Stimulated activated CD4-positive, alpha-beta T cell treated with anti-CD3 and anti-CD28 coated beads, Interleukin-12 subunit alpha, Interleukin-12 subunit beta, amount 100 ng/mL, for 24 hours (primary cell): Measurements from ENCODE around the gene LMF2.

ENCODE experiments used
- DNase-seq, 2 experiments: peaks; one replicate each; pipeline ENCODE4 v3.0.0-alpha.2; 2020; ENCODE audit warnings: low read depth in 2 of 2

Gene LMF2

DNA sequence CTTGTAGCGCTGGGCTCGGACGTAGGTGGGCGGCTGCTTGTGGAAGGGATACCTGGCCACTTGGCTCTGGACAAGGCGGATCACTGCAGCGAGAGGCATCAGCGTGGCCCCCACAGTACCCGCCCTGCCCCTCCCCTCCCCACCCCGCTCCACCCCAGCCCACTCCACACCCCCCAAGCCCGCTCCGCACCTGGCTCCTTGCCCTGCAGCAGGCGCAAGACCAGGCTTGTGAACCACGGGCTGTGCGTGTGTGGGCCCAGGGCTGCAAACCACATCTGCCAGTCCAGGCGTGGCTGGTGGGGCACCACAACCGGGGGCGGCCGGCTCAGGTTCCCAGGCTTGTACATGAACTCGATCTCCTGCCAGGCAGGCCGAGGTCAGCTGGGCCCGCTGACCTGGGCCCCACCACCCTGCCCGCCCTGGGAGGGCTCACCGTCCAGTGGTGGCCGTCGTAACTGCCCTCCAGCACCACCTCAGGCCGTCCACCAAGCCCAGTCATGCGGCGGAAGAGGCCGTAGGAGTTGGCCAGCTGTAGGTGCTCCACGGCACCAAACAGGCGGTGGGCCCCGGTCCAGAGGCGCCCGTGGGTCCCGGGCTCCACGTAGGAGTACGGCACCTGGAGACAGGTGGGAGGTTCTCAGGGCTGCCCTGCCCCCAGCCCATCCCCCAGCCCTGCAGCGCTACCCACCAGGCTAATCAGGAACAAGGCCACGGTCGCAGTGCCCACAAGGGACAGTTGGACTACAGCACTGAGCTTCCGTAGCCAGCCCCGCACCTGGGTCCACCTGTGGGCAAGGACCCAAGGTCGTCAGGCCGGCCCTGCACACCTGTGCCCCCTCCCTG, 2.9 kb downstream of the LMF2 start:
- DNase-seq: no peak

DNA sequence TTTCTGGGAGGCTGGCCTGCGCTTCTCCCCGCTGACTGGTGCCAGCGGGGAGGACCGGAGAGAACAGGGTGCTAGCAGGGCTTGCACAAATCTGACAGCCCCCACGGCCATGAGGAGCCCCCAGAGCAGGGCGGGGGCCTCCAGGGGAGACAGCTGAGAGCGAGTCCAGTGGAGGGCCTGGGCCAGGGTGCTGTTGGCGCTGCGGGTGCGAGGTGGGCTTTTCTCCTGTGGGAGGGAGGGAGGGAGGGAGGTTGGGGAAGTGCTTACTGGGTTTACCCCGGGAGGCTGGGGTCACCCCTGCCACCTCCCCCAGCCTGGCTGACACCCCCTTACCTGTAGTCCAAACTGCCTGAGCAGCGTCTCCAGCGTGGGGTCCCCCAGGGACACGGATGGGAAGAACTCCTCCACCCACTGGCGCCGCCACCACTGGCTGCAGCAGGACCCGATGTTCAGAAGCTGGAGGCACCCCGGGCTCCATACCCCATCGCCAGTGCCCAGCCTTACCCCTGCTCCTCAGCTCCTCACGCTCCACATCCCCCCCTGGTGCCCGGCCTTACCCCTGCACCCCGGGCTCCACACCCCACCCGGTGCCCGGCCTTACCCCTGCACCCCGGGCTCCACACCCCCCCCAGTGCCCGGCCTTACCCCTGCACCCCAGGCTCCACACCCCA, 3.9 kb downstream of the LMF2 start:
- DNase-seq: no peak

DNA sequence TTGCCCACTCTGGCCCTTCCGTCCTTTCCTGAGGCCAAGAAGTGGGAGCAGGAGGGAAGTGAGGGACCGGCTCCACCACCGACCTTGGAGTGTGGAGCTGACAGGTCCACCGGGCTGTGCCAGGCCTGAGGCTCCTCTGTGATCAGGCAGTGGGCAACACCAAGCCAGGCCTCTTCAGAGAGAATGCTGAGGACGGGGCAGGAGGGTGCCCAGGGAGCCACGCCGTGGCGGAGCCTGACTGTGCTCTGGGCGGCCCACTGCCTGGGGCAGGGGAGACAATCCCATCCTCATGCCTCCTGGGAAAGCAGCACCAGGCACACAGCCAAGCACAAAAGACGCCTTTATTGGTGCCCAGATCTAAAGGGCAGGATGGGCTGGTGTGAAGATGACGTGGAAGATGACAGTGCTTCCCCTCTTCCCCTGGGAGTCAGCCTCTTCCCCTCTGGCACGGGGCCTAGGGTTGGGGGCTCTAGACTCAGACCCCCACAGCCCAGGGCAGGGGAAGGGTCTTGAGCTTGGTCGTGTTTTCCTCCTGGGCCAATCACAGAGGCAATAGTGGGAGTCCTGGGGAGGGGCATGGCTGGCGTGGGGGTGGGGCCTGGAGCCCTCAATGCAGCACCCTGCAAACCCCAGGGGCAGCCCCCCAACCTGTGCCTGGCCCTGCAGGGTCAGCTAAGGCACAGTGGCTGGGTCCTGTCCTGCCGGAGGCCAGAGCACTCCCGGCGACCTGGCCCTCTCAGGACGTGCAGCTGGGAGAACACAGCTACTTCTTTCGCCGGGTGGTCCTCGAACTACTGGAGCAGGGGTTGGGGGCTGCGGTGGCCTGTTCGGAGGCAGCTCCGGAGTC, 4.7 kb downstream of the LMF2 start:
- DNase-seq: no peak

DNA sequence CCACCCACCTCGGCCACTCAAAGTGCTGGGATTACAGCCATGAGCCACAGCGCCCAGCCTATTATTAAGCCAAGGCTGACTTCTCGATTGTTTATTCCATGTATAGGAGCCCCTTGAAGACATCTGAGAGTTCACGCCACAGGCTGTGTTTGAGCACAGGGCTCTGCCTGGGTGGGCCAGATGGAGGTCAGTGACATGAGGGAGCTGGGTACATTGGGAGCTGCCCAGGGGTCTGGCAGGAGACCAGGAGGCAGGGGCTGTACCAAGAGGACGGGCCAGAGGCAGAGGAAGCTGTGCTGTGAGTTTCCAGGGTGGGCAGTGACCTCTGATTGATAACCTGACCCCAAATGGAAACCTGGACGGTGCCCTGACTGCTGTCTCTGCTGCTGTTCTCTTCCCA, 5.4 kb downstream of the LMF2 start:
- no peak for DNase-seq

DNA sequence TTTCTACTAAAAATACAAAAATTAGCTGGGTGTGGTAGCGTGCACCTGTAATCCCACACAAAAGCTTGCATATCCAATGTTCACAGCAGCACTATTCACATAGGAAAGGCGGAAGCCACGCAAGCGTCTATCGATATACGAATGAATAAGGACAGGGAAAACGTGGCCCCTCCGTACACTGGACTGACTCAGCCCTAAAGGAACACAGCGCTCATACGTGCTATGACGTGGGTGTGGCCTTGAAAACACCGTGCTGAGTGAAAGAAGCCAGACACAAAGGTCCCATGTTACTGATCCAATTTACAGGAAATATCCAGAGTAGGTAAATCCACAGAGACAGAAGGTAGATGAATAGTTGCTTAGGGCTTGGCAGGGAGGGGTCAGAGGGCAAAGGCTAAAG, 7.0 kb downstream of the LMF2 start:
- DNase-seq: no peak

DNA sequence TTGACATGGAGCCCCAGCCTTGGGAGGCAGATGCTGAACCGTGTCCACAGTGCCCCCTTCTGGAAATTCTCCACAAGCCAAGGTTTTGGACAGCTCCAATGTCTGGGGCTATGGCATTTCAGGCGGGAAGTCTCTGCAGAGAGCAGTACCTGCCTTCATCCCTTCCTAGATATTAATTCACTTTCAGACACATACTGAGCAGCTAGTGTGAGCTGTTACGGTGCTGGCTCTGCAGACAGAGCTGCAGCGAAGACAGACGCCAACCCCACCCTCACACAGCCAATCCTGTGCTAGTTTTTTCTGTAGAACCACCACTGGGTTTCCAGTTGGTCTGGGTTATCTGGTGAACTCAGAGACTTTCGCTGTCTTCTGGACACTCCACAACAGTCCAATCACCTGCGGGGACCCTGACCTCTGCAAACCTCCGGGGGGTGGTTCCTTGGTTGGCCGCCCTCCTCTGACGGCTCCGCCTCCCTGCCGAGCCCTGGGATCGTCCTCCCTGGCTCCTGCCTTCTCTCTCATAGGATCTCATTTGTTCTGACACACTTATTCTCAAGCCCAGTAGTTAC, 9.1 kb downstream of the LMF2 start:
- peak; percentile 30 to 64 for DNase-seq

DNA sequence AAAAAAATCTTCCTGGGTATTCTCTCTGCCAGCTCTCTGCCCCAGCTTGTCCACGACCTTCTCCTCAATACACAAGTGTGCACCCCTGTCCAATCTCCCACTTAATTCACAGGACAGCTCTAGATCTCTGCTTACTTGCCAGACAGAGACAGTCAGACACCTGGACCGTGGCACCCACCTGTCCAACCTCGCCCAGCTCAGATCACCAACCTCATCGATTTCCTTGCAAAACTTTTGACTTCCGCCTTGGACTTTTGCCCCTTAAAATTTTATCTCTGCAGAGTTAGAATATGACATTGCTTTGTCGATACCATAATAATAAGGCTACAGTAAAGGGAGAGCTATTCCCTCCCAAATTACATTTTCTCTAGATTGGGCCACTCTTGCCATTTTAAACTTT, 10.4 kb downstream of the LMF2 start:
- DNase-seq: no peak

DNA sequence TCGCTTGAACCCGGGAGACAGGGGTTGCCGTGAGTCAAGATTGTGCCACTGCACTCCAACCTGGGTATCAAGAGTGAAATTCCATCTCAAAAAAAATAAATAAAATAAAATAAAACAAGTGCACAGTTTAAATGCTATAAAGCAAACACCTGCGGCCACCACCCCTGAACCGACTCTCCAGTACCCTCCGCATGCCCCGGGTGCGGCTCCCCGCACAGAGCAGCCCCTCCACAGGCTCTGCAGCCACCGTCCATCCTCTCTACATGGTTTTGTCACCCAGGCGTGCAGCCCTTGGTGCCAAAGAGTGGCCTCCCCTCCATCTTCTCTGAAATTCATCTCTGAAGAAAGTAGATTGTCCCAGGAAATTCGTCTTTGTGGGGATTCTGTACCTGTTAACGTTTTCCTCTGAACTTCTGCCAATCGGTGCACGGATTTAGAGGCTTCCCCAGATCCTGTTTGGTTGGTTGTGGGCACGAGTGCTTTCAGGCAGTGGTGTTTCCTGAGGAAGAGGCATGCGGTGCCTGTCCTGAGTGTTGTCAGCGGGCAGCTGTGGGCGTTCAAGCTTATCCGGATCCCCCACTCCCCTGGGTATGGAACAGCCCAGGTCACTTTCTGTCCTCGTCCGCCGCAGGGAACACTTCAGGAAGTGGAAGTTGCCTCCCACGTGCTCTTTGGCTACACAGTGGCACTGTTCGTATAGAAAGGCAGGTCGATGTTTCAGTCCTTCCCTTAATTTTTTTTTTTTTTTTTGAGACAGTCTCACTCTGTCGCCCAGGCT, 16.8 kb downstream of the LMF2 start:
- DNase-seq: no peak

DNA sequence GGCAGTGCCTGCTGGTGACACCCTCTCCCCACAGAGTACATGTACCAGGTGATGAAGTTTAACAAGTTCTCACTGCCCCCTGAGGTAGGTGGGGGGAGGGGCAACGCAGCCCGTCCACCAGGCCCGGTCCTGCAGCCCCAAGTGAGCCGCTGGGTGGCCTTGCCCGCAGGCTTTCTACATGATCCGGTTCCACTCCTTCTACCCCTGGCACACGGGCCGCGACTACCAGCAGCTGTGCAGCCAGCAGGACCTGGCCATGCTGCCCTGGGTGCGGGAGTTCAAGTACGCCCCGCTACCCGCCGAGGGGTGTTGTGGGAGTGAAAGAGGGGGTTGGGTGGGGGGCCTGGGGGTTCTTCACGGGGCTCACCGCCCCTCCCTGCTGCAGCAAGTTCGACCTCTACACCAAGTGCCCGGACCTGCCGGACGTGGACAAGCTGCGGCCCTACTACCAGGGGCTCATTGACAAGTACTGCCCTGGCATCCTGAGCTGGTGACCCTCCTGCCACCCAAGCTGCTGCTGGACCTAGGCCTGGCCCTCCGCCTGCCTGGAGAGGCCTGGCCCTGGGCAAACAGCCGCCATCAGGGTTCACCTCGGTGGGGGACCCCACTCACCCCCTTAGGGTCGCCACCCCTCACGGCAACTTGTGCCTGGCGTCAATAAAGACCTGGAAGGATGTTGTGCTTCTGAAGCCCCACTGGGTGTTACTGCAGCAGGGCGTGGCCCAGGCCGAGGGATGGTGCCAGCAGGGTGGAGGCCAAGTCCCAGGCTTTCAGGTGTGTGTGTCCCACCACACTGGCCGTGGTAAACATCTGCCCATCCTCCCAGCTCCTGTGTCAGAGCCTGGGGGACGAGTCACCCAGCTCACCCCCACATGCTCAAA, 17.9 kb downstream of the LMF2 start:
- DNase-seq: no peak

DNA sequence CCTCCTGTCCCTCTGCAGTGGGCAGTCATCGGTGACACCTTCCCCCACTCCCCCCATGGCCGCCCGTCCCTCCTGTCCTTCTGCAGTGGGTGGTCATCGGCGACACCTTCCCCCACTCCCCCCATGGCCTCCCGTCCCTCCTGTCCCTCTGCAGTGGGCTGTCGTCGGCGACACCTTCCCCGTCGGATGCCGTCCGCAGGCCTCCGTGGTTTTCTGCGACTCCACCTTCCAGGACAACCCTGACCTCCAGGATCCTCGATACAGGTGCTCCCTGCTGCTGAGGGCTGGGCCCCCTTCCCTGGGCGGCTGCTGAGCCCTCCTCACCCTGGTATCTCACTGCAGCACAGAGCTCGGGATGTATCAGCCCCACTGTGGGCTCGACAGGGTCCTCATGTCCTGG, 18.6 kb downstream of the LMF2 start:
- no peak for DNase-seq

DNA sequence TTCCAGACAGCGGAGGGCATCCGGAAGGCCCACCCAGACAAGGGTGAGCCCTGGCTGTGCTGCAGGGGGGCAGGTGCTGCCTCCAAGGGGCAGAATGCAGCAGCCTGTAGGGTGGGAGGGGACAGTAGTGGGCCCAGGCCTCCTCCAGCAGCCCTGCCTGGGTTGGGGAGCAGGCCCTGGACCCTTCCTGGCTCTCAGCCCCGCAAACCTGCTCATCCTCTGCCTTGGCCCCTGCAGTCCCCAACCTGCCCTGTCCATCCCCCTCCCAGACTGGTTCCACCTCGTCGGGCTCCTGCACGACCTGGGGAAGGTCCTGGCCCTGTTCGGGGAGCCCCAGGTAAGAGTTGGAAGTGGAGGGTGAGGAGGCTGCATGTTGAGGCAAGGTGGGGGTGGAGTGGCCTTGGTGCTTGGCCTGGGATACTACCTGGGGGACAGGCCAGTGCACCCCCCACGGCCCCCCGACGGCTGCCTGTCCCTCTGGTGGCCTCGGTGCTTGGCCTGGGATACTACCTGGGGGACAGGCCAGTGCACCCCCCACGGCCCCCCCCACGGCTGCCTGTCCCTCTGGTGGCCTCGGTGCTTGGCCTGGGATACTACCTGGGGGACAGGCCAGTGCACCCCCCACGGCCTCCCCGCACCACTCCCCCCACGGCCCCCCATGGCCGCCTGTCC, 19.4 kb downstream of the LMF2 start:
- no peak for DNase-seq

DNA sequence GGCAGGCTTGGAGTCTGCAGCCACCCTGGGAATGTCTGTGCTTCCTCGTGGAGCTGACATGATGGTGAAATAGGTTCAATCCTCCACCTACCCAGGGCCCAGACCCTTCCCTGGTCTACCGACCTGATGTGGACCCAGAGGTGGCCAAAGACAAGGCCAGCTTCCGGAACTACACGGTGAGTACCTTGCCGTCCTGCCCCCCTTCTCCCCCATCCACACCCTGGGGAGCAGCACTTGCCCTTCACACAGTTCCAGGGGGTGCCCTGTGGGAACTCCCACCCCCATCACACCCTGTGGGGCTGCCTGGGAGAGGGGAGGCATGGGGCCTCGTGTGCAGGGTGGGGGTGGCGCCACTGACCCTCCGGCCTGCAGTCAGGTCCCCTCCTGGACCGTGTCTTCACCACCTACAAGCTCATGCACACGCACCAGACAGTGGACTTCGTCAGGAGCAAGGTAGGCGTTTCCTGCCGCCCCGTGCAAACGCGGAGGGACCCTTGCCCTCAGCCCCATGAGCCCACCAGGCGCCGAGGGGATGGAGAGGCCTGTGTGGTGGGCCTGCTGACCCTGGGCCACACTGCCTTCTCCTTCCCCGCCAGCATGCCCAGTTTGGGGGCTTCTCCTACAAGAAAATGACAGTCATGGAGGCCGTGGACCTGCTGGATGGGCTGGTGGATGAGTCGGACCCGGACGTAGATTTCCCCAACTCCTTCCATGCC, 20.1 kb downstream of the LMF2 start:
- DNase-seq: no peak

DNA sequence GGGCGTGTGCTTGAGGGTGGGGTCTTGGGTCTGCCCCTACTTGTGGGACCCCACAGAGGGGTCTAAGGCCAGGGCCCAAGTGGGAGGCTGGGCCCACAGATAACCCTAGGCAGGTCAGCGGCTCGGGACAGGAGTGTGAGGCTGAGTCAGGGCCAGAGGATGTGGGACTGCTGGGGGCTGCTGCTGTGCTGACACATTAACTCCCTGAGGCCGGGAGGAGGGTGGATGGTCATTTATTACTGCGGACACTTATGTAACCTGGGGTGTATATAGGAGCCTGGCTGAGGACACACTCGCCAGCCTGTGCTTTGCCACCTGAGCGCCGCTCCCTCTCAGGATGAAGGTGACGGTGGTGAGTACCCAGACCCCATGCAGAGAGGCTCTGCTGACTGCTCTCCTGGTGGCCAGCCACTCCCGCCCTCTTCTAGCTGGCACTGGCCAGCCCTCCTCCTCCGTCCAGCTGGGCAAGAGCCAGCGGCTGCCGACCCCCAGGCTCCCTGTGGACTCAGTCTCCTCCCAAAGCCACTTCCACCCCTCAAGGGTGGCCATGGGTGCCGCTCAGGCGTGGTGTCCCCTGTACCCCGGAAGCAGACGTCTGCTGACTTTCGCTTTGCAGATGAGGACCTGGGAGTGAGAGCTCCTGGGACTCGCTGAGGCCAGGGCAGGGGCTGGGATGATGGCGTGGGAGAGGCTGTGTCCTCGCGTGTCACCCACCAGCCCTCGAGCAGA, 20.8 kb downstream of the LMF2 start, which contains the start of gene MIOX:
Gene MIOX (plus strand): TSS at position 299 of the 729 bp plus-strand sequence. CDS start 39 bp downstream, at position 338.
- DNase-seq: no peak

DNA sequence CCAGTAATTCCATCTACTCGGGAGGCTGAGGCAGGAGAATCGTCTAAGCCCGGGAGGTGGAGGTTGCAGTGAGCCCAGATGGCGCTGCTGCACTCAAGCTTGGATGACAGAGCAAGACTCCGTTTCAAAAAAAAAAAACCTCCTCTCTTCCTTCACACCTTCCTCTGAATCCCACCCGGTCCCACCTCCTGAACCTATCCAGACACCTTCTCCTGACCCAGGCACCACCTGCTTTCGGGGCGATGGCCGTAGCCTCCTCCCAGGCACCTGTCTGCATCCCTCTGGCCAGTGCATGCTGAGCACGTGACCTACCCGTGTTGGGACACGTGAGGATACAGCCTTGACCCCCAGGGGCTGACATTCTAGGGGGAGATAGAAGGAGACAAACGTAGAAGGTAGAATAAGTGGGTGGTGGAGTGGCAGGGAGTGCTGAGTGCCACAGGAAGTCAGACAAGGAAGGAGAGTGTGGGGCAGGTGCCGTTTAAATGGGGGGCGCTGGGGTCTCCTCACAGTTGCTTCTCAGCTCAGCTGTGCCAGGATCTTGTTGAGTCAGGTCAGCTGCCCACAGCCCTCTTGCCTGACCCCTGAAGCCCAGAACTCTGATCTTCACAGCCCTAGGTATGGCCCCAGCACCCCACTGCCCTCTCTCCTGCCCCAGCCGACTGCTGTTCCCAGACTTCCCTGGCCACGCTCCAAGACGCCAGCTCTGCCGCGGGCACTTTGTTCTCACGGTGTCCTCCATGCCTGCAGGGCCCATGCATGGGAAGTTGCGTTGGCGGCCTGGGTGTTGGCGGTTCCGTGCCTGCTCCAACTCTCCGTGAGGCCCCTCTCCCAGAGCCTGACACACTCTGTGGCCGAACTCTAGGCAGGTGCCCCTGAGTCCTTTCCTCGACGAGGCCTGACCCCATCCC, 22.0 kb downstream of the LMF2 start:
- no peak for DNase-seq

DNA sequence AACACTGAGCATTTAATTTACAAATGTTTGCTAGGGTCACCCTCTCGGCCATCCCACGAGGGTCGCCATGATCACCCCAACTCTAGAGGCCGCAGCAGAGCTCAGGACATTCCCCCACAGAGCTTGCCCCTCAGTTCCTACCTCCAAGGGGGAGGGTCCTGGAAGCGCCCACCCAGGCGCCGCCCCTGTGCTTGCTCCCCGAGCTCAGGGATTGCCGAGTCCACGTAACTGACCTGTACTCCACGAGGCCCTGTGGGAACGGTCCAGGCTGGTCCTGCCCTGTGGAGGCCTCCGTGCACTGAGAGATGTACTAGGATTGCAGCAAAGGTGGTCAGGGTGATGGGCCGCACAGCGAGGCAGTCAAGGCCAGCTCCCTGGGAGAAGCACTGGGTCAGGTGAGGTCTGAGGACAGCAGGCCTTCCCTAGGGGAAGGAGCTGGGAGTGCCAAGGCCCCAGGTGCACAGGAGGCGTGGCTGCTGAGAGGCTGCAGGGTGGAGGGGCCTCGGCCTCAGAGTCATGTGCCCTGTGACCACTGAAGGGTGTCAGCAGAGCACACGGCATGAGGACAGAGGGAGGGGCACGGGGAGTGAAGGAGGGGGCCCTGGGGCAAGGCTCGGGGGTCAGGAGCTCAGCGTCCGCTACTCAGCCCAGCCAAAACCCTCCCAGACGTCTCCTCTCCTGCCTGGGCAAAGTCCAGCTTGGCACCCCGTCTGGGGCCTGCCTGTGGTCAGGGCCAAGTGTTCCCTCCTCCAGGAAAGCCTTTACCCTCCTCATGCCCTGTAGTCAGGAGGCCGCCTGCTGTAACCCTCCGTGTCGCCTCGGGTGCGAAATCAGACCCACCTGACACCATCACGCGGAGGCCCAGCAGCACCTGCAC, 23.3 kb downstream of the LMF2 start:
- no peak for DNase-seq

DNA sequence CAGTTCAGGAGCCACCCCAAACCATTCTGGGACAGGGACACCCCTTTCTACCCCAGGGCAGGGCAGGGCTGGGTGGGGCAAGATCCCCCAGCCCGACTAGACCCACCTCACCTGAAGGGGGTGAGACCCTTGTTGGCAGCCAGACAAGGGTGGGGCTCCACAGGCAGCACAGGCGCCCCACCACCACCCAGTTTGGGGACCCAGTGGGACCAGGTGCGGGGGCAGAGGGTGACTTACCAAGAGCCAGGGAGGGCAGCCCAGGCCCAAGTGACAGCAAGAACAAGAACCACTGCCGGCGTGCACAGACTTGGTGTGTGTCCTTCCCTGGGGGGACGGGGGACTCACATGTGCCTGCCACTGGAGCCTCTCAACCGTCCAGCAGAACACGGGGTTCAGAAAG, 23.9 kb downstream of the LMF2 start:
- no peak for DNase-seq
